ENCODE data around the gene ANKRD10. TPM values are rescaled to one million over a fixed set of nuclear protein-coding genes. Genes with fewer than 3 reads are reported as not detected.

The ANKRD10 gene

GRCh38 chr13:110830331-110830730 lies 84.5 kb downstream of the ANKRD10 start:
- Histone ChIP-seq H2BK120ac (ENCODE audit: low read depth, low read length) (no peak overlapping the region), H2AFZ (ENCODE audit: low read length) (no peak overlapping the region), H3K36me3 (replicated peaks in 1 of 2; ENCODE audit: control insufficient read depth in 2 of 2, insufficient read depth in 2 of 2, low read length in 2 of 2) (no peaks in the 10 kb centered on the region), H3K9me3 (replicated peaks in 1 of 2; ENCODE audit: control insufficient read depth in 2 of 2, insufficient read depth in 1 of 2, low read depth in 1 of 2, low read length in 2 of 2) (no peaks in the 10 kb centered on the region), H2BK15ac (ENCODE audit: low read length) (no peak overlapping the region), H3K27me3 (ENCODE audit: control insufficient read depth in 3 of 3, insufficient read depth in 3 of 3, low read depth in 1 of 3, low read length in 3 of 3) (peaks cover 0 to 26% (median 0%) of the 10 kb centered on the region in 3 experiments), H4K91ac (ENCODE audit: low read depth, low read length, poor library complexity) (no peak overlapping the region), H3K9ac (ENCODE audit: low read depth, low read length, poor library complexity) (no peak overlapping the region), H3K4ac (ENCODE audit: low read length) (no peak overlapping the region), H3K4me1 (ENCODE audit: control insufficient read depth in 2 of 2, insufficient read depth in 1 of 2, low read depth in 1 of 2, low read length in 2 of 2) (no peaks in the 10 kb centered on the region), H3K14ac (ENCODE audit: low read length) (no peak overlapping the region), H3K79me1 (ENCODE audit: low read depth, low read length) (no peaks in the 10 kb centered on the region), H2BK5ac (ENCODE audit: low read length) (no peak overlapping the region), H3K23ac (ENCODE audit: low read depth, low read length, poor library complexity) (peak overlapping the region; percentile 11), H3K4me2 (ENCODE audit: insufficient read depth, low read length, poor library complexity, severe bottlenecking) (no peak overlapping the region), H4K8ac (ENCODE audit: low read depth, low read length) (no peak overlapping the region), H2AK5ac (ENCODE audit: low read depth, low read length) (no peak overlapping the region), H2BK12ac (ENCODE audit: low read length) (no peak overlapping the region), H3K4me3 (ENCODE audit: low read length in 2 of 2) (no peak overlapping the region), H3K18ac (ENCODE audit: low read length) (no peak overlapping the region), H3K27ac (replicated peaks; ENCODE audit: low read length) (no peak overlapping the region)
- WGBS, 2 donors (ENCODE audit: extremely low coverage in 2 of 2, insufficient read length in 2 of 2, insufficient replicate concordance in 1 of 2) = no CpG with 5 or more reads among the region's 16 CpGs
- no peak for DNase-seq (ENCODE audit: low spot score)

- no peaks in the 10 kb centered on the region for H3K9me3 ChIP-seq (replicated peaks in 1 of 2; ENCODE audit: control insufficient read depth in 2 of 2, insufficient read depth in 1 of 2, low read depth in 1 of 2, low read length in 2 of 2)
- H2AFZ ChIP-seq (ENCODE audit: low read length) = no peak overlapping the region
- H2BK12ac ChIP-seq (ENCODE audit: low read length) = no peak overlapping the region
- H3K4me2 ChIP-seq (ENCODE audit: insufficient read depth, low read length, poor library complexity, severe bottlenecking) = no peak overlapping the region
- no peak overlapping the region for H4K8ac ChIP-seq (ENCODE audit: low read depth, low read length)
- no peak overlapping the region for H3K23ac ChIP-seq (ENCODE audit: low read depth, low read length, poor library complexity)
- WGBS, 2 donors (ENCODE audit: extremely low coverage in 2 of 2, insufficient read length in 2 of 2, insufficient replicate concordance in 1 of 2) = no CpG with 5 or more reads among the region's 8 CpGs
- H3K27ac ChIP-seq (replicated peaks; ENCODE audit: low read length) = no peak overlapping the region
- no peak overlapping the region for H3K4me3 ChIP-seq (ENCODE audit: low read length in 2 of 2)
- no peak overlapping the region for H3K18ac ChIP-seq (ENCODE audit: low read length)
- H3K14ac ChIP-seq (ENCODE audit: low read length) = no peak overlapping the region
- no peak for DNase-seq (ENCODE audit: low spot score)
- H2AK5ac ChIP-seq (ENCODE audit: low read depth, low read length) = no peak overlapping the region
- H2BK5ac ChIP-seq (ENCODE audit: low read length) = no peak overlapping the region
- H2BK15ac ChIP-seq (ENCODE audit: low read length) = no peak overlapping the region
- no peak overlapping the region for H3K4ac ChIP-seq (ENCODE audit: low read length)
- no peak overlapping the region for H2BK120ac ChIP-seq (ENCODE audit: low read depth, low read length)
- no peaks in the 10 kb centered on the region for H3K36me3 ChIP-seq (replicated peaks in 1 of 2; ENCODE audit: control insufficient read depth in 2 of 2, insufficient read depth in 2 of 2, low read length in 2 of 2)
- no peaks in the 10 kb centered on the region for H3K79me1 ChIP-seq (ENCODE audit: low read depth, low read length)
- no peak overlapping the region for H3K9ac ChIP-seq (ENCODE audit: low read depth, low read length, poor library complexity)
- H3K4me1 ChIP-seq (ENCODE audit: control insufficient read depth in 2 of 2, insufficient read depth in 1 of 2, low read depth in 1 of 2, low read length in 2 of 2) = no peaks in the 10 kb centered on the region
- H3K27me3 ChIP-seq (ENCODE audit: control insufficient read depth in 3 of 3, insufficient read depth in 3 of 3, low read depth in 1 of 3, low read length in 3 of 3) = peaks cover 0 to 23% (median 0%) of the 10 kb centered on the region in 3 experiments
- H4K91ac ChIP-seq (ENCODE audit: low read depth, low read length, poor library complexity) = no peak overlapping the region
Observed at GRCh38 chr13:110829486-110829885, 85.4 kb downstream of the ANKRD10 start.

GRCh38 chr13:110828705-110829104 lies 86.2 kb downstream of the ANKRD10 start:
- Histone ChIP-seq H3K9ac (ENCODE audit: low read depth, low read length, poor library complexity) (no peak overlapping the region), H3K23ac (ENCODE audit: low read depth, low read length, poor library complexity) (peak overlapping the region; percentile 21), H3K79me1 (ENCODE audit: low read depth, low read length) (no peaks in the 10 kb centered on the region), H3K4ac (ENCODE audit: low read length) (no peak overlapping the region), H3K4me2 (ENCODE audit: insufficient read depth, low read length, poor library complexity, severe bottlenecking) (no peak overlapping the region), H2AK5ac (ENCODE audit: low read depth, low read length) (no peak overlapping the region), H2BK12ac (ENCODE audit: low read length) (no peak overlapping the region), H3K27me3 (ENCODE audit: control insufficient read depth in 3 of 3, insufficient read depth in 3 of 3, low read depth in 1 of 3, low read length in 3 of 3) (peaks cover 0 to 20% (median 0%) of the 10 kb centered on the region in 3 experiments), H4K91ac (ENCODE audit: low read depth, low read length, poor library complexity) (no peak overlapping the region), H2BK5ac (ENCODE audit: low read length) (no peak overlapping the region), H3K27ac (replicated peaks; ENCODE audit: low read length) (no peak overlapping the region), H3K4me3 (ENCODE audit: low read length in 2 of 2) (peak overlapping the region in 1 of 2 donors; percentile 47), H3K9me3 (replicated peaks in 1 of 2; ENCODE audit: control insufficient read depth in 2 of 2, insufficient read depth in 1 of 2, low read depth in 1 of 2, low read length in 2 of 2) (no peaks in the 10 kb centered on the region), H4K8ac (ENCODE audit: low read depth, low read length) (no peak overlapping the region), H3K18ac (ENCODE audit: low read length) (no peak overlapping the region), H2BK15ac (ENCODE audit: low read length) (no peak overlapping the region), H3K4me1 (ENCODE audit: control insufficient read depth in 2 of 2, insufficient read depth in 1 of 2, low read depth in 1 of 2, low read length in 2 of 2) (no peaks in the 10 kb centered on the region), H3K14ac (ENCODE audit: low read length) (no peak overlapping the region), H2BK120ac (ENCODE audit: low read depth, low read length) (no peak overlapping the region), H2AFZ (ENCODE audit: low read length) (no peak overlapping the region), H3K36me3 (replicated peaks in 1 of 2; ENCODE audit: control insufficient read depth in 2 of 2, insufficient read depth in 2 of 2, low read length in 2 of 2) (no peaks in the 10 kb centered on the region)
- DNase-seq (ENCODE audit: low spot score) = no peak
- WGBS, 2 donors (ENCODE audit: extremely low coverage in 2 of 2, insufficient read length in 2 of 2, insufficient replicate concordance in 1 of 2) = no CpG with 5 or more reads among the region's 9 CpGs

Small RNA genes lying within 50 kb of the gene (small RNA-seq; reads per million reads assigned to genes)
- not detected for gene AL442128.1 (ENCODE audit: insufficient read depth)

All from neuronal stem cell (in vitro differentiated cells).